SIG-M5 treated with dmso at 0.1 percent for 504 hours (cell line): ENCODE results near the gene SLC44A4.
A peak's percentile ranks its signal among the peaks of the same experiment; 100 is the strongest.
"Not testable (repeated sequence)": the region's sequence is repeated elsewhere in the genome, so short reads cannot be mapped to it uniquely, and the experiment has no call there.

Experiments used
- DNase-seq: peaks from one replicate; lab custom pipeline; 2025; ENCODE audit not compliant: unreplicated experiment; lab: John Stamatoyannopoulos, UW

SLC44A4 gene

GRCh38 chr6:31831350-31832215 is 47.2 kb downstream of the SLC44A4 start:
- peak; percentile 51 for DNase-seq

DNA sequence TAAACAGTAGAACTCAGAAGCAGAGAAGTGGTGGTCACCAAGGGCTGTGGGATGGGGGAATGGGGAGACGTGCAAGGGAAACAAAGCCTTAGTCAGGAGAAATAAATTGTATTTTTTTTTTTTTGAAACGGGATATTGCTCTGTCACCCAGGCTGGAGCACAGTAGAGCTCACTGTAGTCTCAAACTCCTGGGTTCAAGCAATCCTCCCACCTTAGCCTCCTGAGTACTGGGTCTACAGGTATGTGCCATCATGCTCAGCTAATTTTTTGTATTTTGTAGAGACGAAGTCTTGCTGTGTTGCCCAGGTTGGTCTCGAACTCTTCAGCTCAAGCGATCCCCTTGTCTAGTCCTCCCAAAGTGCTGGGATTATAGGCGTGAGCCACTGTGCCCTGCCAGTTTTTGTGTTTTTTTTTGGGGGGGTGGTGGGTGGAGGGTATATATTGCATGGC is 47.9 kb downstream of the SLC44A4 start:
- no peak for DNase-seq

DNA sequence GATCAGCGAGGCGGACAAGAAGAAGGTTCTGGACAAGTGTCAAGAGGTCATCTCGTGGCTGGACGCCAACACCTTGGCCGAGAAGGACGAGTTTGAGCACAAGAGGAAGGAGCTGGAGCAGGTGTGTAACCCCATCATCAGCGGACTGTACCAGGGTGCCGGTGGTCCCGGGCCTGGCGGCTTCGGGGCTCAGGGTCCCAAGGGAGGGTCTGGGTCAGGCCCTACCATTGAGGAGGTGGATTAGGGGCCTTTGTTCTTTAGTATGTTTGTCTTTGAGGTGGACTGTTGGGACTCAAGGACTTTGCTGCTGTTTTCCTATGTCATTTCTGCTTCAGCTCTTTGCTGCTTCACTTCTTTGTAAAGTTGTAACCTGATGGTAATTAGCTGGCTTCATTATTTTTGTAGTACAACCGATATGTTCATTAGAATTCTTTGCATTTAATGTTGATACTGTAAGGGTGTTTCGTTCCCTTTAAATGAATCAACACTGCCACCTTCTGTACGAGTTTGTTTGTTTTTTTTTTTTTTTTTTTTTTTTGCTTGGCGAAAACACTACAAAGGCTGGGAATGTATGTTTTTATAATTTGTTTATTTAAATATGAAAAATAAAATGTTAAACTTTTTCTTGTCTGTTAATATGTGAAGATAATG is 49.0 kb downstream of the SLC44A4 start:
- peak; percentile 68 for DNase-seq

DNA sequence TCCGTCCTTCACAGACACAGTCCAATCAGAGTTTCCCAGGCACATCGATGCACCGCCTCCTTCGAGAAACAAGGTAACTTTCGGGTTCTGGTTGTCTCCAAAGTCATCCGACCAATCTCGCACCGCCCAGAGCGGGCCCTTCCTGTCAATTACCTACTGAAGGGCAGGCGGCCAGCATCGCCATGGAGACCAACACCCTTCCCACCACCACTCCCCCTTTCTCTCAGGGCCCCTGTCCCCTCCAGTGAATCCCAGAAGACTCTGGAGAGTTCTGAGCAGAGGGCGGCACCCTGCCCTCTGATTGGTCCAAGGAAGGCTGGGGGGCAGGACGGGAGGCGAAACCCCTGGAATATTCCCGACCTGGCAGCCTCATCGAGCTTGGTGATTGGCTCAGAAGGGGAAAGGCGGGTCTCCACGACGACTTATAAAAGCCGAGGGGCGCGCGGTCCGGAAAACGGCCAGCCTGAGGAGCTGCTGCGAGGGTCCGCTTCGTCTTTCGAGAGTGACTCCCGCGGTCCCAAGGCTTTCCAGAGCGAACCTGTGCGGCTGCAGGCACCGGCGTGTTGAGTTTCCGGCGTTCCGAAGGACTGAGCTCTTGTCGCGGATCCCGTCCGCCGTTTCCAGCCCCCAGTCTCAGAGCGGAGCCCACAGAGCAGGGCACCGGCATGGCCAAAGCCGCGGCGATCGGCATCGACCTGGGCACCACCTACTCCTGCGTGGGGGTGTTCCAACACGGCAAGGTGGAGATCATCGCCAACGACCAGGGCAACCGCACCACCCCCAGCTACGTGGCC is 51.3 kb downstream of the SLC44A4 start, which contains the start of gene HSPA1B:
TSS of gene HSPA1B (plus strand) at position 453 of the 794 bp plus-strand sequence. CDS start at position 666, 213 bp downstream.
- peak; percentile 99 for DNase-seq

DNA sequence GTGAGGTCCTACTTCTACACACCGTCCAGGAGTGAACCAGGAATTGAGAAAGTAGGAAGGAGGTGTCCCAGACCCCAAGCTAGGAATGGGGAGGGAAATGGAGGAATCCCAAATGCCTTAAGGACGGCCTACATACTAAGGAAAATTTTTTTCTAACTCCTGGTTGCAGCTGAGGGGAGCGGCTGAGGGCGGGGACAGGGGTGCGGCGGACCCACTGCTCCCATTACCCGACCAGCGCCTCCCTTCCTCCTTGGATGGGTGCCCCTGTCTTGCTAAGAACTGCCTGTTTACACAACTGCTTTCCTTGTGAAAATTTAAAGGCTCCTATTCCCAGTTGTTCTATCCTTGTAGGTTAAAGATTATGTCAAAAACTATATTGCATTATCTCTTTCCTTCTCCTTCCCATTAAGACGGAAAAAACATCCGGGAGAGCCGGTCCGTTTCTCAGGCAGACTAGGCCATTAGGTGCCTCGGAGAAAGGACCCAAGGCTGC is 52.0 kb downstream of the SLC44A4 start:
- DNase-seq = peak; percentile 80

DNA sequence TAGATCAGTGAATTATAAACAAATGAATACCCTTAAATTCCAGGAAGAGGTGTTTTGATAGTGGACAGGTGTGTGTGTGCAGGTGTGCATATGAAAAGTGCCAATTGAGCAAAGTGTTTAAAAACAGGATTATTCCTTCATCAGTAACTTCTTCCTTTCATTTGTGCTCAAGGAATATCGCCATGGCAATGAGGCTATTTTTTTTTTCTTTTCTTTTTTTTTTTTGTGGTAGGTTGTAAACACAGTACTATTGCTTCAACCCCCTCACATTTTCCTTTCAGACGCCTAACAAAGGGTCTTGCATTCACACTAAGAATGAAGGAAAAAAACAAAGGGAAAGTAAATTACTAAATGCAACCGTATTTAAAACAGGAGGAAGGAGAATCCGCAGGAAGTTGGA is 53.2 kb downstream of the SLC44A4 start:
- DNase-seq = no peak

DNA sequence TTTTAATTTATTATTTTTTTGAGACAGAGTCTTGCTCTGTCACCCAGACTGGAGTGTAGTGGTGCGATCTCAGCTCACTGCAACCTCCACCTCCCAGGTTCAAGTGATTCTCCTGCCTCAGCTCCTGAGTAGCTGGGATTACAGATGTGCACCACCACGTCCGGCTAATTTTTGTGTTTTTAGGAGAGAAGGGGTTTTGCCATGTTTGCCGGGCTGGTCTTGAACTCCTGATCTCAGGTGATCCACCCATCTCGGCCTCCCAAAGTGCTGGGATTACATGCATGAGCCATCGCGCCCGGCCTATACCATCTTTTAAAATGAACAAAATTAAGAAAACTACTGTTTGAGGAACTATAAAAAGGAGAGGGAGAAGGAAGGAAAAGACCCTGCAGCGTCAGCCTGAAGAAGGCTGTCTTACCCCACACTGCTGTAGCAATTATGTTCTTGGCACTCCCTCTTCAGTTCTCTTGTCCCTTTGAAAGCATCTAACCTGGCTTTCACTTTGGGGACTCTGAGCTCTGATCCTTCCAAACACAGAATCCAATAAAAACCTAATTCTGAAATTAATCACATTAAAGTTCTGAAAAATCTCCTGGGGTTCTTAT is 55.1 kb downstream of the SLC44A4 start:
- peak; percentile 81 for DNase-seq

- peak; percentile 90 for DNase-seq
Observed at GRCh38 chr6:31822036-31822821, 56.6 kb downstream of the SLC44A4 start.

GRCh38 chr6:31821301-31822035 is 57.3 kb downstream of the SLC44A4 start:
- no peak for DNase-seq

DNA sequence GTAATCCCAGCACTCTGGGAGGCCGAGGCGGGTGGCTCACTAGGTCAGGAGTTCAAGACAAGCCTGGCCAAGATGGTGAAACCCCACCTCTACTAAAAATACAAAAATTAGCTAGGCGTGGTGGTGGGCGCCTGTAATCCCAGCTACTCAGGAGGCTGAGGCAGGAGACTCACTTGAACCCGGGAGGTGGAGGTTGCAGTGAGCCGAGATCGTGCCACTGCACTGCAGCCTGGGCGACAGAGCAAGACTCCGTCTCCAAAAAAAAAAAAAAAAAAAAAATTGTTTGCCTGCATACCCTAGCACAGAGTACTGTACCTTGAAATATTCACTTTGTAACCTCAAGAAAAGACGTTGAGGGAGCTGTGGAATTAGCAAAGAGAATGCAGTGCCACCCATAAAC is 58.4 kb downstream of the SLC44A4 start:
- DNase-seq = not testable (repeated sequence)

DNA sequence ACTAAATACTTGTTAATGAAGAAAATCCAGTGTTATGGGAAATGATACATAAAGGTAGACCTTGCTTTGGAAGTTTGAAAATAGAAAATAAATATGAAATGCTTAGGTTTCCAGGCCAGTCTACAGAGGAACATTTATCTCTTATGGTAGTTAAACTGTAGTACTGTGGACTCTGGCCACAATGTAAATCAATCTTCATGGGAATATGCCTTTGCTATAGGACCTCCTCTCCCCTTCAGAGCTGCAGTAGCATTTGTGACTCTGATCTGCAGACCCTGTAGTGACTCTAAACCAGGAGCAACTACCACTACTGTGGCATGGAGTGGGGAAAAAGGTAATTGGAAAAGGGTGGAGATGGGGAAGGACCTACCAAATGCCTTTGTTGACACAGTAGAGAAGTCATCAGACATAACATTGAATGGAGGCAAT is 58.9 kb downstream of the SLC44A4 start:
- DNase-seq = no peak

DNA sequence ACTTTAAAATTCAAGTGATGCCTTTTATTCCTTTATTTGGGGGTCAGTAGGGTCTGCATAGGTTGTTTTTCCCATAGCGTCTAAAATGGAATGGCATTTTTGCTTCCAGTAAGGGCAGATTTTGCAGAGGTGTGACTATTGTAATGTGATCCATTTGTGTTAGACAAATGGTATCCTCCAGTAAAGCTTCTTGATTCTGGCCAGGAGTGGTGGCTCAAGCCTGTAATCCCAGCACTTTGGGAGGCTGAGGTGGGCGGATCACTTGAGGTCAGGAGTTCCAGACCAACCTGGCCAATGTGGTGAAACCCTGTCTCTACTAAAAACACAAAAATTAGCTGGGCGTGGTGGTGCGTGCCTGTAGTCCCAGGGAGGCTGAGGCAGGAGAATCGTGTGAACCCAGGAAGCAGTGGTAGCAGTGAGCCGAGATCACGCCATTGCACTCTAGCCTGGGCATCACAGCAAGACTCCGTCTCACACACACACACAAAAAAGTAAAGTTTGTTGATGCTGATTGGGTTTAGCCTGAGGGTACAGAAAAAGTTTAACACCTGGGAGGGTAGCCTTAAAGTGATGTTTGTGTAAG is 60.8 kb downstream of the SLC44A4 start:
- DNase-seq = not testable (repeated sequence)

GRCh38 chr6:31817133-31817928 is 61.5 kb downstream of the SLC44A4 start:
- peak; percentile 51 for DNase-seq

GRCh38 chr6:31815025-31815838 is 63.6 kb downstream of the SLC44A4 start, which contains the start of the genes HSPA1A and HSPA1L:
Gene HSPA1A, plus strand, starts transcription at chr6:31815543. Its CDS starts 214 bp downstream, at chr6:31815757.
Gene HSPA1L, minus strand, starts transcription at chr6:31815283. Its CDS starts 3,311 bp downstream, at chr6:31811972.
- peak; percentile 89 for DNase-seq

DNA sequence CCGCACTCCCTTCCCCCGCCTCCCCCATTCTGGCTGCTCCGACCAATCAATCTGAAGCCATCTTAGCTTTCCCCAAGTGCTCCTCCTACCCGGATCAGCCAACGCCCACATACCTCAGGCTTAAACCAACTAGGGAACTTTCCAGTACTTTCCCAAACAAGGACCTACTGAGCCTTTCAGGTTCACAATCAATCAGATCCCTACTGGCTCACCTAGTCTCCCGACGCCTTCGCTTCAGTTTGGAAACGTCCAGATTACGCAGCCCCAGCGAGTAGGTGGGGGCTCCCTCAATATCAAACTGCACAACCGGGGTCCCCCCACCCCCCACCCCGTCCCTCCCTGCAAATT is 64.1 kb downstream of the SLC44A4 start:
- peak; percentile 91 for DNase-seq

DNA sequence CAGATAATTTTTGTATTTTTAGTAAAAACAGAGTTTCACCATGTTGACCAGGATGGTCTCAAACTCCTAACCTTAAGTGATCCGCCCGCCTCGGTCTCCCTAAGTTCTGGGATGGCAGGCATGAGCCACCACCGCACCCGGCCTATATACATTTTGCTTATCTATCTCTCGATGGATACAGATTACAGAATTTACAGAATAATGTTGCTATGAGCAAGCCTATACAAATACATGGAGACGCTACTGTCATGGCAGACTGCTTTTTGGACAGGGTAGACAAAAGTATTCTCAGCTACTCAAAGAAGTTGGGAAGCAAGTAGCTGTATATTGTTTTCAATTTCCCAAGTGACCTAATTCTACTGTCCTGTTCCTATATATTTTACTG is 65.3 kb downstream of the SLC44A4 start:
- DNase-seq = no peak
